ENCODE results near the gene SH2B3.

SH2B3 gene

DNA sequence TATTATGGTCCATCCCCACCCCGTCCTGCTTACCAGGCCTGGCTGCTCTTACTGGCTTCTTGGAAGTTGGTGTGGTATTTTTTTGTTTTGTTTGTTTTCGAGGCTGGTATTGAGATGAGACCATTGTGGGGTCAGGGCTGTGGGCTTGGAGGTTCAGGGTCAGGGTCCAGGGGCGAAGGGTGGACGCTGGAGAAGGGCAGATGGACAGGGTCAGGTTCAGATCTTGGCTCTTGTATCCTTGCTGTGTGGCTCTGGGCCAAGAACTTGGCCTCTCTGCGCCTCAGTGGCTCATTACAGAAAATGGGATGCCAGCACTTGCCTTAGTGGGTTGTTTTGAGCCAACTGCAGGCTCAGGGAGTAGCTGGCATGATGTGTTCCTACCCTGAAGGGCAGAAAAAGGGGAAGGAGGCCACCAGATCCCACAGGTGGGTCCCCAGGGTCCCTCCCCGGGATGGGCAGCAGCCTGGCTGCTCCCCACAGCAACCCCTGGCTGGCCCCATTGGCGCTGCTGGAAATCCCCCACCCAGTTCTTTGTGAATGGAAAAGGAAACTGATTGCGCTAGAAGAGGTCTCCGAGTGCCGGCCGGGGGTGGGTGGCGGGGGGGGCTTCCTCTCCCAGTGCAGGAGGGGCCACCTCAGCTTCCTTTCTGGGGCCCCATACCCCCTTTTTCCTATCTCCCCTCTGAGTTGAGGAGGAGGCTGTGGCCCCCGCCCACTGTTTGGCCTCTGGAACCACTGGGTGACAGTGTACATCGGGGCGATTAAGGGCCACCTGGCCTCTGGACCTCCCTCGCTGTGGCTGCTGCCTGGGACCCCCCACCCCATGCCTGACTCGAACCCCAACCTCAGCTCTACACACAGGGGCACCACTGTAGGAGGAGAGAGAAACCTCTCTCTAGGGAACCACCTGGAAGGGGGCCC lies 25.0 kb downstream of the SH2B3 start:
- DNase-seq (ENCODE audit: low read depth): no peak
- no peak overlapping the region for H3K4me3 ChIP-seq (ENCODE audit: low read depth, low read length)
- TF ChIP-seq, protein P1, sequence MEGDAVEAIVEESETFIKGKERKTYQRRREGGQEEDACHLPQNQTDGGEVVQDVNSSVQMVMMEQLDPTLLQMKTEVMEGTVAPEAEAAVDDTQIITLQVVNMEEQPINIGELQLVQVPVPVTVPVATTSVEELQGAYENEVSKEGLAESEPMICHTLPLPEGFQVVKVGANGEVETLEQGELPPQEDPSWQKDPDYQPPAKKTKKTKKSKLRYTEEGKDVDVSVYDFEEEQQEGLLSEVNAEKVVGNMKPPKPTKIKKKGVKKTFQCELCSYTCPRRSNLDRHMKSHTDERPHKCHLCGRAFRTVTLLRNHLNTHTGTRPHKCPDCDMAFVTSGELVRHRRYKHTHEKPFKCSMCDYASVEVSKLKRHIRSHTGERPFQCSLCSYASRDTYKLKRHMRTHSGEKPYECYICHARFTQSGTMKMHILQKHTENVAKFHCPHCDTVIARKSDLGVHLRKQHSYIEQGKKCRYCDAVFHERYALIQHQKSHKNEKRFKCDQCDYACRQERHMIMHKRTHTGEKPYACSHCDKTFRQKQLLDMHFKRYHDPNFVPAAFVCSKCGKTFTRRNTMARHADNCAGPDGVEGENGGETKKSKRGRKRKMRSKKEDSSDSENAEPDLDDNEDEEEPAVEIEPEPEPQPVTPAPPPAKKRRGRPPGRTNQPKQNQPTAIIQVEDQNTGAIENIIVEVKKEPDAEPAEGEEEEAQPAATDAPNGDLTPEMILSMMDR (IDR thresholded peaks at IDR 0.05; ENCODE audit: control insufficient read depth, extremely low read depth, insufficient read depth): no peak

DNA sequence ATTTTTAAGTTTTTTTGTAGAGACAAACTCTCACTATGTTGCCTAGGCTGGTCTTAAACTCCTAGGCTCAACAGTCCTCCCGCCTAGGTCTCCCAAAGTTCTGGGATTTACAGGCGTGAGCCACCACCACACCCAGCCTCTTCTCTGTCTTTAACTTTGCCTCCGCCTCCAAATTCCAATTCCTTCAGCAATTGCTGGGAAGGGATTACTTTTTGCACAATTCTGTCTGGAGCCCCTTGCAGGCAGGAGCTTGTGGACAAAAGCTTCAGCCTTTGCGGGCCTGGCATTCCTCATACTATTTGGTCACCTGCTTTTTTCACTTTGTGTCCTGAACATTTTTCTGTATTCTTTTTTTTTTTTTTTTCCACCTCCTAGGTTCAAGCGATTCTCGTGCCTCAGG lies 26.0 kb downstream of the SH2B3 start:
- no peak overlapping the region for H3K4me3 ChIP-seq (ENCODE audit: low read depth, low read length)
- TF ChIP-seq, protein P1 (IDR thresholded peaks at IDR 0.05; ENCODE audit: control insufficient read depth, extremely low read depth, insufficient read depth): no peak
- no peak for DNase-seq (ENCODE audit: low read depth)

DNA sequence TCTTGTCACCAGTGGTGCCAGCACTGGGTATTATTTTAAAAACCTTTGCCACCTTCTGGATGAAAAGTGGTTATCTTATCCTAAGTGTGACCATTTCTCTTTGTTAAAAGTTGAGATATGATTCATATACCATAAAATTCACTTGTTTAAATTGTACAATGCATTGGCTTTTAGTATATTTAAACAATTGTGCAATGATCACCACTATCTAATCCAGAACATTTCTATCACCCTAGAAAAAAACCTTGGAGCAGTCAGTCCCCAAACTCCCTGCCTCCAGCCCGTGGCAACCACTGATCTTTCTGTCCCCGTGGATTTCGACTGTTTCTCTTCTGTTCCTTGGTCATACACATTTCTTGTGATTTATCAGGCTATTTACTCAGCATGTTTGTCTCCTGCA lies 28.3 kb downstream of the SH2B3 start:
- DNase-seq (ENCODE audit: low read depth): no peak
- TF ChIP-seq, protein P1 (IDR thresholded peaks at IDR 0.05; ENCODE audit: control insufficient read depth, extremely low read depth, insufficient read depth): no peak
- H3K4me3 ChIP-seq (ENCODE audit: low read depth, low read length): no peak overlapping the region

DNA sequence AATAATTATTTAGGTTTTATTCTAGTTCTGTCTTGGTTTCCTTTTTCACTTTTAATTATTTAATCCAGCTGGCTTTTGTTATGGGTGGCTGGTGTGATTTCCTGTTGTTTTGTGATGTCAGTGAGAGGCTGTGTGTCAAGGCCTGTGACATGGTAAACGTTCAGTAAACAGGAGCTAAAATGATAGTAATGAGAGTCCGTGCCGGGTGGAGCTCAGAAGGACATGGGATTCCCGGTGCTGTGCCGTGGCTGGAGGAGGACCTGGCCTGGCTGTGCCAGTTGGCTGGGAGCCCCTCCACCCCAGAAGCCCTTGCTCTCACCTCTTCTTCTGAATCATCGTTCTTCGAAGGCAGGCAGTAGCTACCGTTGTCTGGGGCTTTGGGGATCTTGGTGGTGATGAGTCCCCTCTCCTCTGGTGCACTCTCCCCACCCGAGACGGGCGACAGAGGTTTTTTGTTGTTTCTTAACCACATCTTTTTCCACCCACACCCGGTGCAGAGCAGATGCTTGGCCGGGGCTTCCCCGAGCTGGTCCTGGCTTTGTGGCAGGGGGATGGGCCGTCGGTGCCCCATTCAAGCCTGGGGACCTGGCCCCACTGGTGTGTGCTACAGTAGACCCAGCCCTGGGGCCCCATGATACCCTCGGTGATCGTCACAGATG lies 29.1 kb downstream of the SH2B3 start:
- no peak overlapping the region for H3K4me3 ChIP-seq (ENCODE audit: low read depth, low read length)
- DNase-seq (ENCODE audit: low read depth): no peak
- TF ChIP-seq, protein P1 (IDR thresholded peaks at IDR 0.05; ENCODE audit: control insufficient read depth, extremely low read depth, insufficient read depth): no peak

DNA sequence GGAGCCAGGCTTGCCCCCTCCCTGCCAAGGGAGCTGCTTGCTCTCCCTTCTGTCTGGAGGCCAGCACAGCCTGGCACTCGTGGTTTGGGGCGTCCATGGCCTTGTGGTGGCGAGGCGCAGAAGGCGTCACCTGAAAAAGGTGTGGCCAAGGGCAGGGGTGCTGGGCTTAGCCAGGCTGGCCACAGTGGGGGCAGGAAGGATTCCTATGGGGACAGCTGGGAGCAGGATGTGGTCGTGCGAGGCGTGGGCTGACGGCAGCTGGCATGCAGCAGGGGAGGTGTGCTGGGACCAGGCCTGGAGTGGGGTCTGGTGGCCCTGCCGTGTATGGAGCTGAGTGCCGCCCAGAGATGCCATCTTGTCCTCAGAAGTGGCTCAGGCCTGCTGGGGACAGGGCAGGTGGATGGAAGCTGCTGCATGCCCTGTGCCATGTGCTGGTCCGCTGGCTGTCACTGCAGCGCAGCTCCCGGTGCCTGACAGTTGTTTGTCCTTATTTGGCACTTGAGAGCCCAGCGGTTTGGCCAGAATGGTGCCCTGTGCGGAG lies 30.0 kb downstream of the SH2B3 start:
- DNase-seq (ENCODE audit: low read depth): no peak
- TF ChIP-seq, protein P1 (IDR thresholded peaks at IDR 0.05; ENCODE audit: control insufficient read depth, extremely low read depth, insufficient read depth): no peak
- H3K4me3 ChIP-seq (ENCODE audit: low read depth, low read length): no peak overlapping the region

DNA sequence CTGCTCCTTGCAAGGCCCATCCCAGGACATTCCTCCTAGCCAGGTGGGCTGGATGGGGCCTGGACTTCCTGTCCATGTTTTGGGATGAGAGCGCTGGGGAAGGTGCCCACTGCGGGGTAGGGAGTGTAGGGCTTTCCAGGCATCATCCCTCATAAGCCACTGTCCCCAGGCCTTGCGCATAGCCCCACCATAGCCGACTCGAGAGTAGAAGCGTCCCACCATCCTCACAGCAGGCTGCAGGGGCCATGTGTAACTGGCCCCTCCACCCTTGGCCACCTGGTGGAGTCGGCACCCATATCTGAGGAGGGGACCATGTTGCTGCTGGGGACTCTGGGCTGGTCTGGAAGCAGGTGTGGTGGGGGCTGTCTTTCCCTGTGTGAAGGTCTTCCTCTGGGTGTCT lies 30.5 kb downstream of the SH2B3 start:
- no peak for DNase-seq (ENCODE audit: low read depth)
- TF ChIP-seq, protein P1 (IDR thresholded peaks at IDR 0.05; ENCODE audit: control insufficient read depth, extremely low read depth, insufficient read depth): no peak
- H3K4me3 ChIP-seq (ENCODE audit: low read depth, low read length): no peak overlapping the region

Data from LNCaP clone FGC (cell line).